Nephron (organoid): ENCODE data around the gene COL1A1.

Source experiments
- H3K27ac Mint-ChIP-seq, 3 experiments: 2 replicates each; pipeline ENCODE4 v1.8.0; 2020; ENCODE audit warnings: mixed read lengths in 3 of 3, mild to moderate bottlenecking in 2 of 3, moderate library complexity in 1 of 3
- H3K27me3 Mint-ChIP-seq: 2 replicates; pipeline ENCODE4 v1.8.0; 2021; ENCODE audit warnings: low read depth, mild to moderate bottlenecking, moderate library complexity, mixed read lengths
- H3K36me3 Mint-ChIP-seq: 2 replicates; pipeline ENCODE4 v1.8.0; 2020; ENCODE audit warnings: low read depth, mixed read lengths
- H3K4me1 Mint-ChIP-seq: 2 replicates; pipeline ENCODE4 v1.8.0; 2020; ENCODE audit warnings: mixed read lengths
- H3K4me3 Mint-ChIP-seq, 3 experiments: 2 replicates each; pipeline ENCODE4 v1.8.0; 2020; ENCODE audit warnings: mild to moderate bottlenecking in 3 of 3, mixed read lengths in 3 of 3, moderate library complexity in 2 of 3
- H3K9me3 Mint-ChIP-seq: 2 replicates; pipeline ENCODE4 v1.8.0; 2020; ENCODE audit warnings: mixed read lengths
- CTCF ChIP-seq, 3 experiments: fragments of 200-600 bp; sonication (generic); IDR thresholded peaks; one replicate each; pipeline ENCODE4 v1.5.0; 2021; ENCODE audit warnings: antibody characterized with exemption in 3 of 3; ENCODE audit not compliant: unreplicated experiment in 3 of 3

COL1A1 gene

GRCh38 chr17:50205111-50205962 is 3.9 kb upstream of the COL1A1 start:
- H3K4me1 Mint-ChIP-seq, result peaks cover 93% of the 10 kb centered on the region
- TF ChIP-seq CTCF (IDR thresholded peaks at IDR 0.05; ENCODE audit: unreplicated experiment in 3 of 3), result no peak
- H3K36me3 Mint-ChIP-seq, result no peaks in the 10 kb centered on the region
- peak overlapping the region; percentile 98 to 100 (median 99) for H3K27ac Mint-ChIP-seq
- H3K9me3 Mint-ChIP-seq, result no peaks in the 10 kb centered on the region
- peak overlapping the region; percentile 58 to 81 (median 81) for H3K4me3 Mint-ChIP-seq
- peaks cover 41% of the 10 kb centered on the region for H3K27me3 Mint-ChIP-seq

GRCh38 chr17:50204431-50204830 is 3.0 kb upstream of the COL1A1 start:
- Mint-ChIP-seq H3K27me3 (peaks cover 41% of the 10 kb centered on the region), H3K9me3 (no peaks in the 10 kb centered on the region), H3K36me3 (peaks cover 4% of the 10 kb centered on the region), H3K4me3 (peak overlapping the region in 2 of 3 experiments; percentile 65 to 77), H3K27ac (peak overlapping the region; percentile 63 to 100 (median 99)), H3K4me1 (peaks cover 89% of the 10 kb centered on the region)
- no peak for TF ChIP-seq CTCF (IDR thresholded peaks at IDR 0.05; ENCODE audit: unreplicated experiment in 3 of 3)

- Mint-ChIP-seq H3K36me3 (peaks cover 7% of the 10 kb centered on the region), H3K4me3 (peak overlapping the region in 2 of 3 experiments; percentile 65 to 97), H3K27ac (peak overlapping the region; percentile 63 to 100 (median 99)), H3K27me3 (peaks cover 41% of the 10 kb centered on the region), H3K4me1 (peaks cover 85% of the 10 kb centered on the region), H3K9me3 (no peaks in the 10 kb centered on the region)
- no peak for TF ChIP-seq CTCF (IDR thresholded peaks at IDR 0.05; ENCODE audit: unreplicated experiment in 3 of 3)
These were observed 2.3 kb upstream of the COL1A1 start for GRCh38 chr17:50203604-50204345.

- H3K27ac Mint-ChIP-seq, result peak overlapping the region; percentile 37 to 100 (median 99)
- H3K4me1 Mint-ChIP-seq, result peaks cover 85% of the 10 kb centered on the region
- H3K4me3 Mint-ChIP-seq, result peak overlapping the region; percentile 85 to 97 (median 97)
- H3K27me3 Mint-ChIP-seq, result peaks cover 38% of the 10 kb centered on the region
- H3K9me3 Mint-ChIP-seq, result no peaks in the 10 kb centered on the region
- peaks cover 14% of the 10 kb centered on the region for H3K36me3 Mint-ChIP-seq
- TF ChIP-seq CTCF (IDR thresholded peaks at IDR 0.05; ENCODE audit: unreplicated experiment in 3 of 3), result no peak
These were observed 1.7 kb upstream of the COL1A1 start for GRCh38 chr17:50203086-50203485.

- peaks cover 39% of the 10 kb centered on the region for H3K27me3 Mint-ChIP-seq
- H3K4me1 Mint-ChIP-seq, result peaks cover 82% of the 10 kb centered on the region
- H3K9me3 Mint-ChIP-seq, result no peaks in the 10 kb centered on the region
- H3K27ac Mint-ChIP-seq, result peak overlapping the region; percentile 91 to 100 (median 99)
- H3K36me3 Mint-ChIP-seq, result peaks cover 33% of the 10 kb centered on the region
- H3K4me3 Mint-ChIP-seq, result peak overlapping the region; percentile 85 to 97 (median 97)
- TF ChIP-seq CTCF (IDR thresholded peaks at IDR 0.05; ENCODE audit: unreplicated experiment in 3 of 3), result peak; percentile 100
These were observed 765 bp downstream of the COL1A1 start for GRCh38 chr17:50200457-50201275.
